WERI-Rb-1 (cell line): ENCODE measurements around the gene KRTAP20-1.

Source experiments
- DNase-seq: peaks from one replicate; pipeline ENCODE4 v3.0.0-alpha.2; 2020
- H3K27ac ChIP-seq: fragments of 250-450 bp; sonication (Bioruptor Pico); 2 replicates; pipeline ENCODE4 v1.5.1; 2020; ENCODE audit warnings: mild to moderate bottlenecking, moderate library complexity
- H3K27me3 ChIP-seq: fragments of 250-450 bp; sonication (Bioruptor Pico); 2 replicates; pipeline ENCODE4 v1.5.1; 2021; ENCODE audit warnings: mild to moderate bottlenecking, low read depth, moderate library complexity; ENCODE audit not compliant: insufficient read depth, severe bottlenecking
- H3K36me3 ChIP-seq: fragments of 250-450 bp; sonication (Bioruptor Pico); 2 replicates; pipeline ENCODE4 v1.5.1; 2020; ENCODE audit warnings: mild to moderate bottlenecking, moderate library complexity
- H3K4me3 ChIP-seq: 2 replicates; pipeline ENCODE4 v1.5.1; 2011; ENCODE audit warnings: low read depth, mild to moderate bottlenecking, control low read depth, low read length
- H3K9me3 ChIP-seq: fragments of 250-450 bp; sonication (Bioruptor Pico); 2 replicates; pipeline ENCODE4 v1.5.1; 2021; ENCODE audit warnings: mild to moderate bottlenecking, moderate library complexity; ENCODE audit not compliant: severe bottlenecking
- CTCF ChIP-seq: IDR thresholded peaks from 2 replicates; pipeline ENCODE4 v1.5.1; 2011; ENCODE audit warnings: low read depth, mild to moderate bottlenecking, control low read depth, inconsistent platforms, low read length

KRTAP20-1 gene

GRCh38 chr21:30590297-30590696, 25.9 kb upstream of the KRTAP20-1 start, which contains the start of gene KRTAP22-2:
TSS of gene KRTAP22-2 (minus strand) at chr21:30590397.
- H3K36me3 ChIP-seq, result no peaks in the 10 kb centered on the region
- DNase-seq, result no peak
- no peak for TF ChIP-seq CTCF
- H3K9me3 ChIP-seq, result no peaks in the 10 kb centered on the region
- no peak within 1 kb of the TSS for H3K4me3 ChIP-seq
- H3K27ac ChIP-seq, result no peak within 1 kb of the TSS
- peaks cover 49% of the 10 kb centered on the region for H3K27me3 ChIP-seq

- no peaks in the 10 kb centered on the region for H3K36me3 ChIP-seq
- no peak for DNase-seq
- no peak within 1 kb of the TSS for H3K4me3 ChIP-seq
- no peaks in the 10 kb centered on the region for H3K9me3 ChIP-seq
- peaks cover 52% of the 10 kb centered on the region for H3K27me3 ChIP-seq
- no peak for TF ChIP-seq CTCF
- H3K27ac ChIP-seq, result no peak within 1 kb of the TSS
Measured at GRCh38 chr21:30592140-30592539, 24.1 kb upstream of the KRTAP20-1 start, which contains the start of gene KRTAP6-3. TSS of gene KRTAP6-3 (plus strand) at chr21:30592440. CDS start at chr21:30592446, 6 bp downstream.

- no peak for DNase-seq
- TF ChIP-seq CTCF, result no peak
- no peak within 1 kb of the TSS for H3K27ac ChIP-seq
- no peak within 1 kb of the TSS for H3K4me3 ChIP-seq
- no peaks in the 10 kb centered on the region for H3K36me3 ChIP-seq
- H3K27me3 ChIP-seq, result peaks cover 72% of the 10 kb centered on the region
- H3K9me3 ChIP-seq, result no peaks in the 10 kb centered on the region
Measured at GRCh38 chr21:30598802-30599201, 17.4 kb upstream of the KRTAP20-1 start, which contains the start of gene KRTAP6-2. TSS of gene KRTAP6-2 (minus strand) at chr21:30598902. CDS start at chr21:30598874, 28 bp downstream.

- Histone ChIP-seq H3K27ac (no peak within 1 kb of the TSS), H3K27me3 (peaks cover 72% of the 10 kb centered on the region), H3K36me3 (no peaks in the 10 kb centered on the region), H3K4me3 (no peak within 1 kb of the TSS), H3K9me3 (no peaks in the 10 kb centered on the region)
- TF ChIP-seq CTCF, result no peak
- no peak for DNase-seq
Measured at GRCh38 chr21:30600787-30601186, 15.4 kb upstream of the KRTAP20-1 start, which contains the start of gene KRTAP22-1. TSS of gene KRTAP22-1 (plus strand) at chr21:30601087.

- Histone ChIP-seq H3K9me3 (no peaks in the 10 kb centered on the region), H3K4me3 (no peak overlapping the region), H3K36me3 (no peaks in the 10 kb centered on the region), H3K27ac (no peak overlapping the region), H3K27me3 (peaks cover 50% of the 10 kb centered on the region)
- TF ChIP-seq CTCF, result no peak
- no peak for DNase-seq
Measured at GRCh38 chr21:30605968-30606367, 10.3 kb upstream of the KRTAP20-1 start.

- no peak for DNase-seq
- no peaks in the 10 kb centered on the region for H3K36me3 ChIP-seq
- no peak for TF ChIP-seq CTCF
Measured at GRCh38 chr21:30612132-30612531, 4.1 kb upstream of the KRTAP20-1 start.

More at GRCh38 chr21:30612132-30612531, 4.1 kb upstream of the KRTAP20-1 start:
- no peaks in the 10 kb centered on the region for H3K9me3 ChIP-seq
- peaks cover 49% of the 10 kb centered on the region for H3K27me3 ChIP-seq
- no peak overlapping the region for H3K4me3 ChIP-seq
- H3K27ac ChIP-seq, result no peak overlapping the region
